Stimulated activated CD8-positive, alpha-beta memory T cell treated with anti-CD3 and anti-CD28 coated beads, Interleukin-15, amount 100 ng/mL, for 4 hours (primary cell): ENCODE measurements around the gene UST.
"Not testable (repeated sequence)": the region's sequence is repeated elsewhere in the genome, so short reads cannot be mapped to it uniquely, and the experiment has no call there.

Experiments
- DNase-seq, 2 donors: peaks; one replicate each; pipeline ENCODE4 v3.0.0-alpha.2; 2020; ENCODE audit warnings: low read depth in 2 of 2

Gene UST

DNA sequence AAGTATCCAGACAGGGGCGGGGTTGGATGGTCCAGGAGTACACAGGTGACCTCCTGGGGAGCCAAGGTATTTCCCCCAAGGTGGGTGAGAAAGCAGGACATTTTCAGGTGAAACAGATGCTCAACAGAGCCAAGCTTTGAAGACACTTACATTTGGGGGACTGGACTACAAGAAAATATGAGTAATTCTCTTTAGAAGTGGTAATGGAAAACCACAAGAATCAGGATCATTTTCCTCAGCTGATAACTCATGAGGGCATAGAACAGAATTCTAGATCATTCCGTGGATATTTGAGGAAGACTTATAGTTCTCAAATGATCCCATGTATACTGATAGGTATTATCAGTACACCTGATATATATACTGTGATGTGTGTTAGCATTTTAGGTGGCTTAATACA is 89.9 kb downstream of the UST start:
- no peak for DNase-seq

GRCh38 chr6:148837941-148838340 is 91.1 kb downstream of the UST start:
- DNase-seq = no peak

DNA sequence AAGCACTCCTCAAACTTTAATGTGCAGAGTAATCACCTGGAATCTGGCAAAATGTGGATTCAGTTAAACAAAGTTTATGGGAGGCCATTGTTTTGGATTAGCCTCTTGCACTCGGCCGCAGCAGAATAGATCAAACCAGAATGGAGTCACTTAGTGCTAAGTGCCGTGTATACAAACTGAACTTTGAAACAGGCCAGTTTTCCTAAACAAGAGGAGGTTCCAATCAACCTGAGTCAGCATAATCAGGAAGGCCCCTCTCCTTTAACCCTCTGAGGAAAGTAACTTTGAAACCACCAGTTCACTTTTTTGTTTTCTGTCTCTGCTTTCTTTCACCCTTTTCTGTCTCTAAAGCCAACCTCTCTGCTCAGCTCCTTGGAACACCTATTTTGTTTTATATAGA is 92.2 kb downstream of the UST start:
- no peak for DNase-seq

- no peak for DNase-seq
These were observed 93.4 kb downstream of the UST start for GRCh38 chr6:148840256-148840655.

GRCh38 chr6:148842296-148843019 is 95.6 kb downstream of the UST start:
- no peak for DNase-seq

DNA sequence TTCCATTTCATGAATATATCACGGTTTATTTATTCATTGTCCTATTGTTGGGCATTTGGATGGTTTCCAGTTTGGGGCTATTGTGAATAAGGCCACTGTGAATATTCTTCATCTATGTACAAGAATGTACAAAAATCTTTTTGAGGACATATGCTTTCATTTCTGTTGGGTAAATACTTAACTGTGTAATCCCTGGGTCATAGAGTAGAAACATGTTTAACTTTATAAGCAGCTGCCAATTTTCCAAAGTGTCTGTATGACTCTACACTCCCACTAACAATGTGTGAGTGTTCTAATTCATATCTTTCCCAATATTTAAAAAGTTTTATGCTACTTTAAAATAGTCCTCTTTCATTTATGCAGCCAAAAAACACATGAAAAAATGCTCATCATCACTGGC is 98.6 kb downstream of the UST start:
- no peak for DNase-seq

DNA sequence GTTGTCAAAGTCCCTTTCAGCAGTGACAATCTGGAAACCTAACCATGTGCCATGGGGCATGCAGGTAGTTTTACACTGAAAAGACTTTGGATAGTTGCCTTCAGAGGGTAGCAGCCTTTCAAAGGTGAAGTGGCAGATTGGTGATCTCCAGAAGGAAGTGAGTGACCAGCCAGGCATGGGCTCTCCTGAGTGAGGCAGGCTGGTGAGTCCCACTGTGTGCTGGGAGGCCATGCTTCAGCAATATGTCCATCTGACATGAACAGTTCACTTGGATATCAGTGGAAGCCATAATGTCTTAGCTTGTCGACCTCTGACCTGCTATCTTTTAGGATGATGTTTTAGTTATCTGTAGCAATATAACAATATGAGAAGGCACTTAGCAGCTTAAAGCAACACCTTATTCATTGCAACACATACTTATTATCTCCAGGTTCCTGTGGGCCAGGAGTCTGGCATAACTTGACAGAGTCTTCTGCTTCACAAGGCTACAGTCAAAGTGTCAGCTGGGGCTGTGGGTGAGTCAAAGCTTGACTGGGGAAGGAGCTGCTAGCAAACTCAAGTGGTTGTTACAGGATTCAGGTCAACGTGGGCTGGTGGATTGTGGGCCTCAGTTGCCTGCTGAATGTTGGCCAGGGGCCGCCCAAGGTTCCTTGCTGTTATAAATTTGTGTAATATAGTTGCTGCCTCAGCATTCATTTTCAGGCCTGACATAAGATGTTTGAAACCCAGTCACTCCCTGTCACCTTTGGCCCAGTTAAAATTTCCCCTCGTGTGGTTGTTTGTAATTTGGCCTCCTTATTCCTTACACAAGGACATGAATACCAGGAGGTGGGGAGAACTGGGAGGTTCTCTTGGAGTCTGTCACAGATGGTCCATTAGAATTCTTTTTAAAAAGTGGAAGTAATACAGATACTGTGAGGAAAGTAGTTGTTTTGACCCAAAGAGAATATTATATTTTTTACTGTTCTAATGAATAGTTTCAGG is 100.2 kb downstream of the UST start:
- DNase-seq = no peak

DNA sequence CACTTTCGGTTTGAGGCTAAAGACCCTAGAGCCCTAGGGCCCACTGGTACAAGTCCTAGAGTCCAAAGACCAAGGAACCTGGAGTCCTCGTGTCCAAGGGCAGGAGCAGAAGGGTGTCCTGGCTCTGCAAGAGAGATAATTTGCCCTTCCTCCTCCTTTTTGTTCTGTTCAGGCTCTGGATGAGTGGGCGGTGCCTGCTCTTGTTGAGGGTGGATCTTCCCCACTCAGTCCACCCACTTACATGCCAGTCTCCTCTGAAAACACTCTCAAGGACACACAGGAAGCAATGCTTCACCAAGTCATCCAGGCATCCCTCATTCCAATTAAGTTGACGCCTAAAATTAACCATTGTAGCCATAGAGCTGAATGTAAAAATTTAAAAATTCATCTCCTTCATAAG is 102.1 kb downstream of the UST start:
- no peak for DNase-seq

DNA sequence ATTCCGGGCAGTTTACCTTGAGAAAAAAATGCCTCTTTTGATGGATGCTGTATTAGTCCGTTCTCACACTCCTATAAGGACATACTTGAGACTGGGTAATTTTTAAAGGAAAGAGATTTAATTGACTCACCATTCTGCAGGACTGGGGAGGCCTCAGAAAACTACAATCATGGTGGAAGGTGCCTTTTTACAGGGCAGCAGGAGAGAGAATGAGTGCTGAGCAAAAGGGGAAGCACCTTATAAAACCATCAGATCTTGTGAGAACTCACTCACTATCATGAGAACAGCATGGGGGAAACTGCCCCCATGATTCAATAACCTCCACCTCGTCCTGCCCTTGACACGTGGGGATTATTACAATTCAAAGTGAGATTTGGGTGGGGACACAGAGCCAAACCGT is 102.6 kb downstream of the UST start:
- not testable (repeated sequence) for DNase-seq

DNA sequence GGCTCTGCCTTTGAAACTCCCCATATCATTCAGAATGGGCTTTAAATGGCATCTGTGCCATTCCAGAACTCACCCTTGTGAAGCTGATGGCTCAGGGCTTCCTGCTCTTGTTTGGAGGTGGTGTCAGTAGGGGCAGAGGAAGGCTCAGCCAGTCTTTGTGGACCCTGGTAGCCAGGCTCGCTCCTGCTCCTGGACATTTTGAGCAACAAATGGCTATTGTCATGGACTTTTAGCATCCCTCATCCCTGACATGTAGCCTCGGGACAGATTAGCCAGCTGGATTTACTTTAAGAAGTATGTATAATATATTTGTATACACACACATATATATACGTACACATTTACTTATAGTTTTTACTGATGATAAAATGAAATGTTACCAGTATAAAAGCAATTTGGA is 104.1 kb downstream of the UST start:
- no peak for DNase-seq

GRCh38 chr6:148851683-148852556 is 105.1 kb downstream of the UST start:
- no peak for DNase-seq

- DNase-seq = no peak
These were observed 105.9 kb downstream of the UST start for GRCh38 chr6:148852688-148853087.

GRCh38 chr6:148853113-148853512 is 106.3 kb downstream of the UST start:
- DNase-seq = not testable (repeated sequence)

GRCh38 chr6:148854096-148854495 is 107.3 kb downstream of the UST start:
- no peak for DNase-seq

GRCh38 chr6:148854992-148855391 is 108.2 kb downstream of the UST start:
- no peak for DNase-seq

DNA sequence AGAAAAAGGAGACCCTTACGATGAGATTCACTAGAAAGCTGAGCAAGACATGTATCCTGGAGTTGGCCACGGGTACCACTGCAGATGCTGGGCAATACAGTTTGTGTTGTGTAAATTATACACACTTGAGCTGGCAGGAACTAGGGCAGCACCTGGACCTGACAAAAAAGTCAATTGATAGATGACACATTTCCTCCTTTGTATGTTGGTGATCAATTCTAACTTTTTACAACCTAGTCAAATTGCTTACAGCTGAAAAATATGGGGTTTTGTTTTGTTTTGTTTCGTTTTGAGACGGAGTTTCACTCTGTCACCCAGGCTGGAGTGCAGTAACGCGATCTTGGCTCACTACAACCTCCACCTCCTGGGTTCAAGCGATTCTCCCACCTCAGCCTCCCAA is 108.9 kb downstream of the UST start:
- no peak for DNase-seq

DNA sequence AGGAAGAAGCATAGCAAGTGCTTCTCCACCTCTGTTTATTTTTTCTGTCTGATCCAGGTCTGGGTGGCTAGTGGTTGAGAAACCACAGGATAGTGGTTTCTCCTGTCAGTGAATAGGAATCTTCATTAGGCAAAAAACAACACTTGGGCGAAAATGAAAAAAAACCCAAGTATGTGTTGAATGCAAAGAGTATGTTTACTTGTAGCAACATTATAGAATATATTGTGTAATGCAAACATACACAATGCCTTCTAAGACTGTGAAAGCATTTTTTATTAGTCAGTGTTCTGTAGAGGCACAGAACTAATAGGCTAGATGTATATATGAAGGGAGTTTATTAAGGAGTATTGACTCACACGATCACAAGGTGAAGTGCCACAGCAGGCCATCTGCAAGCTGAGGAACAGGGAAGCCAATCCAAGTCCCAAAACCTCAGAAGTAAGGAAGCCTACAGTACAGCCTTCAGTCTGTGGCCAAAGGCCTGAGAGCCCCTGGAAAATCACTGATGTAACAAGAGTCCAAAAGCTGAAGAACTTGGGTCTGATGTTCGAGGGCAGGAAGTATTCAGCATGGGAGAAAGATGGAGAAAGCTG is 111.1 kb downstream of the UST start:
- DNase-seq = no peak

GRCh38 chr6:148864132-148864531 is 117.3 kb downstream of the UST start:
- DNase-seq = not testable (repeated sequence)

- DNase-seq = no peak
These were observed 118.1 kb downstream of the UST start for GRCh38 chr6:148864941-148865340.

DNA sequence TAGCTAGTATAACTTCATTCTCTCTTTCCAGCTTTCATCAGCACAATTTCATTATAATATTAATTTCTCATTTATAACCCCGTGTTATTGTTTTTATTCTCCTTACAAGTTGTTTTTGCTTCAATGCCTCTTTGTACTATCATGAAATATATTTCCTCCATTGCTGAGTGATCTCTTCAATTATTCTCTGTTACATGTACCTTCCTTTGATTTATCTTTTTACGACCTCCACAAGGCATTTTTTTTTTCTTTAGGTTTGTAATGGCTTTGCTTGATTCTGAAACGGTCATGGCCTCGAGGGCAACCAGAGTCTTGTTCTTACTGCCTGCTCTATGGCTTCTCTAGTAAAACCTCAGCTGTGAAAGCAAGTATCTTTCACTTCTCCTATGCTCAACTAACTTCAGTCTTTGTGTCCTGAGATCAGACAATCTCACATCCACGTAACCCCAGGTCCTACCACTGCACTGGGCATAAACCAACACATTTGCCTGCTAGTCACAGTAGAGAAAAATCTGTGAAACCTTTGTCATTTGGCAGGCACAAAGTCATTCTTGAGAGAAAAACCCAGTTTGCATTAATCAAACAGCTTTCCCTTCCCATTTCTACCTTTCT is 119.9 kb downstream of the UST start:
- no peak for DNase-seq

DNA sequence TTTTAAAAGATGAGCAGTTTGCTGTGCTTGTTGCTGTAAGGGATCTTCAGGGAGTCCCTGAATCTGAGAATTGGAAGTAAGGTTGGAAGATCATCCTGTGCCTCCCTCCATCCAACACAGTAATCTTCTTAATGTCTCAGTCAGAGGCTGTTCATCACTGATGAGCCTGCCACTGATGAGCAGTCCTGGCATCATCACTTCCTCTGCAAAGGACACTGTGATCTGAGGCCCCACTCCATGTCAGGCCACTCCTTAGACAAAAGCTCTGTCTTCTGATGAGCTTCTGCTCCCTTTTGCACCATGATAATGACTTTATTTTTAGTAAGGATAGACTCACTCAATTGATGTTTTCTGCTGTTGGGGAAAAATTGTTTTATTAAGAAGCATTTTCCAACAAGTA is 121.0 kb downstream of the UST start:
- DNase-seq = no peak
